Measurements from ENCODE around the gene PUS7. TPM values are rescaled to one million over a fixed set of nuclear protein-coding genes. Genes with fewer than 3 reads are reported as not detected.

PUS7 gene
- total and polyA plus RNA-seq, 2 of the 8 experiments (the other 6 are each of a cell fraction or from before 2014, with no cell fraction given): 18.9 to 65.2 TPM

- no peaks in the 10 kb centered on the region for H4K20me1 ChIP-seq (replicated peaks in 1 of 2; ENCODE audit: control insufficient read depth in 1 of 2, insufficient read depth in 2 of 2, low read length in 2 of 2)
- H3K9me3 ChIP-seq (ENCODE audit: insufficient read depth in 2 of 2, low read depth in 1 of 2, low read length in 1 of 2): no peaks in the 10 kb centered on the region
- H3K36me3 ChIP-seq (ENCODE audit: control insufficient read depth in 2 of 4, insufficient read depth in 4 of 4, low read length in 3 of 4): no peaks in the 10 kb centered on the region
- H3K27ac ChIP-seq (ENCODE audit: low read depth, low read length): no peak overlapping the region
- H2AFZ ChIP-seq (ENCODE audit: low read length): no peak overlapping the region
- H2BK5ac ChIP-seq (ENCODE audit: low read depth, low read length): no peak overlapping the region
- H4K5ac ChIP-seq (ENCODE audit: insufficient read length, low read depth, low read length): no peak overlapping the region
- H3K18ac ChIP-seq (ENCODE audit: extremely low read depth, low read length): no peak overlapping the region
- H3K27me3 ChIP-seq (replicated peaks in 1 of 4; ENCODE audit: control insufficient read depth in 3 of 4, extremely low read depth in 1 of 4, insufficient read depth in 3 of 4, low read length in 3 of 4): no peaks in the 10 kb centered on the region
- no peak overlapping the region for H2BK15ac ChIP-seq (ENCODE audit: low read length)
- H3K4me2 ChIP-seq (ENCODE audit: insufficient read depth in 1 of 2, low read depth in 2 of 2, low read length in 2 of 2): no peak overlapping the region
- no peaks in the 10 kb centered on the region for H3K79me2 ChIP-seq (ENCODE audit: control insufficient read depth in 1 of 2, insufficient read depth in 2 of 2, low read length in 2 of 2)
- H4K91ac ChIP-seq (replicated peaks; ENCODE audit: insufficient read length, low read length): no peak overlapping the region
- no peak overlapping the region for H2BK20ac ChIP-seq (ENCODE audit: low read length)
- ChIA-PET POLR2A (ENCODE audit: partially characterized antibody) (interaction anchor here (0.7 kb wide), 1 partner anchor 9 kb away, joined by 5 read pairs; no protein-coding TSS in a partner anchor), CTCF (ENCODE audit: partially characterized antibody) (interaction anchor here (0.6 to 1.3 kb wide), 4 partner anchors 39 to 312 kb away, joined by 3 read pairs; no protein-coding TSS in a partner anchor)
- no peak overlapping the region for H2BK120ac ChIP-seq (replicated peaks; ENCODE audit: low read depth, low read length)
- no peaks in the 10 kb centered on the region for H3K79me1 ChIP-seq (ENCODE audit: low read depth, low read length)
- H3K9ac ChIP-seq (replicated peaks in 1 of 4; ENCODE audit: extremely low read depth in 1 of 4, low read depth in 3 of 4, low read length in 3 of 4): no peak overlapping the region
- no peak for DNase-seq (ENCODE audit: low read depth in 1 of 2, low spot score in 2 of 2)
- H3K14ac ChIP-seq (ENCODE audit: insufficient read length): no peak overlapping the region
- no peak overlapping the region for H2BK12ac ChIP-seq (ENCODE audit: low read depth, low read length)
- H3K4ac ChIP-seq (replicated peaks; ENCODE audit: insufficient read length, low read depth, low read length): no peak overlapping the region
- no peak for FAIRE-seq
- no peaks in the 10 kb centered on the region for H3K4me1 ChIP-seq (replicated peaks in 1 of 4; ENCODE audit: control insufficient read depth in 3 of 4, insufficient read depth in 4 of 4, low read length in 3 of 4)
- no peak for TF ChIP-seq HDAC6 (IDR thresholded peaks at IDR 0.05; ENCODE audit: low read depth, low read length)
- TF ChIP-seq TEAD4 (IDR thresholded peaks at IDR 0.05; ENCODE audit: low read depth, low read length): no peak
- no peak for TF ChIP-seq CREB1 (IDR thresholded peaks at IDR 0.05)
- no peak overlapping the region for H3K4me3 ChIP-seq (ENCODE audit: extremely low read depth in 1 of 4, insufficient read depth in 2 of 4, low read depth in 3 of 4, low read length in 4 of 4)
- H3K56ac ChIP-seq (replicated peaks; ENCODE audit: insufficient read length, low read depth, low read length): no peak overlapping the region
- H3K23ac ChIP-seq (ENCODE audit: insufficient read length): no peak overlapping the region
- no peak overlapping the region for H2AK5ac ChIP-seq (ENCODE audit: low read depth, low read length)
- WGBS, 2 experiments (ENCODE audit: extremely low coverage in 1 of 2, insufficient coverage in 1 of 2, insufficient read length in 1 of 2, insufficient replicate concordance in 2 of 2, low coverage in 1 of 2, low lambda C conversion rate in 2 of 2, missing lambda C conversion rate in 1 of 2): 84% methylated on average over 8 of the region's 8 CpGs; no CpG with 5 or more reads in 1 of the 2 experiments
- H3K23me2 ChIP-seq (ENCODE audit: low read depth, low read length): no peaks in the 10 kb centered on the region
- no peak overlapping the region for H4K8ac ChIP-seq (ENCODE audit: extremely low read depth, insufficient read depth, low read length)
These were observed 73.9 kb downstream of the PUS7 start for GRCh38 chr7:105448181-105448580.
